Bone marrow (tissue), 2 donors: ENCODE data around the gene SRL.
A peak's percentile ranks its signal among the peaks of the same experiment; 100 is the strongest.
"Not testable (repeated sequence)": the region's sequence is repeated elsewhere in the genome, so short reads cannot be mapped to it uniquely, and the experiment has no call there.

ENCODE experiments used
- DNase-seq, 2 donors: peaks; one replicate each; lab custom pipeline; 2025; lab: John Stamatoyannopoulos, UW

SRL gene

DNA sequence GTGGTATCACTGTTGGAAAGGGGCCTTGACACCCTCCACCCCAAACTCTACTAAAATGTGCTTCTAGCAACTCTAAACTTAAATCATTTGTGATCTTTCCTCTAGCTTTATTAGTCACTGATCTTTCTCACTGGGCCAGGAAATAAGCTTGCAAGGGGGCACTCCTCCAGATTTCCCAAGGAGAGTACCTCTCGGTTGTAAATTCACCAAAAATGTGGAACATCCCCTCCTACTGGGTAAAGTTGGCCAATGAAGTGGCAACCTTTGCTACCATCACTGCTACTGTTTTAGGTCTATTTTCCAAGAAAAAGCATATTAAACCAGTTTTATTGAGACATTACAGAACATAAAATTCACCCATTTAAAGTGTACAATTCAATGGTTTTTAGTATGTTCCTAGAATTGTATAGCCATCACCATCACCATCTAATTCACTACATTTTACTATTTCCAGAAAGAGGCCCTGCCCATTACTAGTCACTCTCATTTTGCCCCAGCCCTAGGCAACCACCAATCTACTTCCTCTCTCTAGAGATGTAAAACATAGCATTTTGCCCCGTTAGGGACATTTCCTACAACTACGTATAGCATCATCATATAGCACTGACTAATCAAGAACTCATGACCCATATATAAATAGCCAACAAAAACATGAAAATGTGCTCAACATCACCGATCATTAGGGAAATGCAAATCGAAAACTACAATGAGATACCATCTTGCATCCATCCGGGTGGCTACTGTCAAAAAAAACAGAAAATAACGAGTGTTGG, 81.0 kb downstream of the SRL start:
- no peak for DNase-seq

DNA sequence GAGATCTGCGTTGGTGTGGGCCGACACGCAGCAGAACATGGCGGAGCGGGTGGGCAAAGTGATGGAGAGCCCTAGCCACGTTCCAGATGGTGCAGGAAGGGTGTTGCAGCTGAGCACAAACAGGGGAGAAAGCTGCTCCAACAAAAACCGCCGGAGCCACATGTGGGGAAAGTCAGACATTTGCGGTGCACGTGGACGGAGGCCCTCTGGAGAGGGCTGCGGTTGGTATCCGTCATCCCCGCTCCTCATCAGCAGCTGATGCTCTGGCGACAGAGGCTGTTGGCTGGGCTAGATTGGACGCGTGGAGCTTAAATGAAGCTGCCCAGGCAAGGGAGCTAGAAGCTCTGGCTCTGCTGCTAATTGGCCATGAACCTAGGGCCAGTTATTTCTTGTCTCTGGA, 82.2 kb downstream of the SRL start:
- DNase-seq = no peak

DNA sequence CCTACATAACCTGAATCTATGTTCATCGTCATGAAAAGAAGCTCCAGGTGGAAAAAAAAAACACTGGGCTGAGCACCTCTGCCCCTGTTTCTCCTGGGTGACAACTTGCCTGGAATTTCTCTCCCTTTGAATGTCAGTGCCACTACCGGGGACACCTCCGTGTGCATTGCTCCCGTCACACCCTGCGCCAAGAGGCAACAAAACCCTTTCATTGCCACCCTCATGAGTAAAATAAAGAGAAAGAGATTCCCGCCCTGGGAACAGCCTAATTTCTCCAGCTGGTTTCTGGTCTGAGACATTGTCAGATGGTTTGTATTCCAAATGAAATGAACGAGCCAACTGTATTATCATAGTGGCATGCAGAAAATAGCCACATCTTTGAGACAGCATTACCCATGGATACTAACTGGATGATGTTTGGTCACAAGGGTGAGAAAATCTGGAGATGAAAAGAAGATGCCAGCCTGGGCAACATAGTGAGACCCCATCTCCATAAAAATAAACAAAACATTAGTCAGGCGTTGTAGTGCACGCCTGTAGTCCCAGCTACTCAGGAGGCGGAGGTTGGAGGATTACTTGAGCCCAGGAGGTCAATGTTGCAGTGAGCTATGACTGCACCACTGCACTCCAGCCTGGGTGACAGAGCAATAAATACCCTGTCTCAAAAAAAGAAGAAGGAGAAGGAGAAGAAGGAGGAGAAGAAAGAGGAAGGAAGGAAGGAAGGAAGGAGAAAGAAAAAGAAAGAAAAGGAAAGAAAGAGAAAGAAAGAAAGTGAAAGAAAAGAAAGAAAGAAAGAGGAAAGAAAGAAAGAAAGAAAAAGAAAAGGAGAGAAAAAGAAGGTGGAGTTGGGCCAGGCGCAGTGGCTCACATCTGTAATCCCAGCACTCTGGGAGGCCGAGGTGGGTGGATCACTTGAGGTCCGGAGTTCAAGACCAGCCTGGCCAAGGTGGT, 83.5 kb downstream of the SRL start:
- DNase-seq = no peak

DNA sequence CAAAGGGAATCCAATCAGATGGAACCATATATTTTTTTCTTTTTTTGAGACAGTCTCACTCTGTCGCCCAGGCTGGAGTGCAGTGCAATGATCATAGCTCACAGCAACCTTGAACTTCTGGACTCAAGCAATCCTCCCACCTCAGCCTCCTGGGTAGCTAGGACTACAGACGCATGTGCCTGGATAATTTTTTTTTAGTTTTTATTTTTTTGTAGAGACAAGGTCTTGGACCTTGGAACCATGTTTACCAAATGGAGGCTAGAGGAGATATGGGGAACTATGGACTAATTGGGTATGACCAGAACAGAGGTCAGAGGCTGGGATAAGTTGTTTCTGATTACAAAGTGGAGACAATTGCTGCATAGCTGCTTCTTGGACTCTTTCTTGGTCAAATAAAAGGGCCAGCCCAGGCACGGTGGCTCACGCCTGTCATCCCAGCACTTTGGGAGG, 84.5 kb downstream of the SRL start:
- no peak for DNase-seq

DNA sequence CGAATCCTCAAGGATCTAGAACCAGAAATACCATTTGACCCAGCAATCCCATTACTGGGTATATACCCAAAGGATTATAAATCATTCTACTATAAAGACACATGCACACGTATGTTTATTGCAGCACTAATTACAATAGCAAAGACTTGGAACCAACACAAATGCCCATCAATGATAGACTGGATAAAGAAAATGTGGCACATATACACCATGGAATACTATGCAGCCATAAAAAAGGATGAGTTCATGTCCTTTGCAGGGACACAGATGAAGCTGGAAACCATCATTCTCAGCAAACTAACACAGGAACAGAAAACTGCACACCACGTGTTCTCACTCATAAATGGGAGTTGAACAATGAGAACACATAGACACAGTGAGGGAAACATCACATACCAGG, 85.4 kb downstream of the SRL start:
- not testable (repeated sequence) for DNase-seq

DNA sequence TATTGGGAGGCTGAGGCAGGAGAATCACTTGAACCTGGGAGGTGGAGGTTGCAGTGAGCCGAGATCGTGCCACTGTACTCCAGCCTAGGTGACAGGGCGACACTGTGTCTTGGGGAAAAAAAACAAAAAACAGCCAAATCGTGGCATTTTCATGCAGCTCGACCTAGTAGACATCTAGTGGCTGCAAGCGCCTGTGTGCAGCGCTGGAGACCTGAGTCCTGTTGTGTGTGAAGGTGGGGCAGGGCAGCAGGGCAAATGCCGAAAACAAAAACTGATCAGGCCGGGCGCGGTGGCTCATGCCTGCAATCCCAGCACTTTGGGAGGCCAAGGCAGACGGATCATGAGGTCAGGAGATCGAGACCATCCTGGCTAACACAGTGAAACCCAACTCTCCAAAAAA, 88.5 kb downstream of the SRL start:
- not testable (repeated sequence) for DNase-seq

DNA sequence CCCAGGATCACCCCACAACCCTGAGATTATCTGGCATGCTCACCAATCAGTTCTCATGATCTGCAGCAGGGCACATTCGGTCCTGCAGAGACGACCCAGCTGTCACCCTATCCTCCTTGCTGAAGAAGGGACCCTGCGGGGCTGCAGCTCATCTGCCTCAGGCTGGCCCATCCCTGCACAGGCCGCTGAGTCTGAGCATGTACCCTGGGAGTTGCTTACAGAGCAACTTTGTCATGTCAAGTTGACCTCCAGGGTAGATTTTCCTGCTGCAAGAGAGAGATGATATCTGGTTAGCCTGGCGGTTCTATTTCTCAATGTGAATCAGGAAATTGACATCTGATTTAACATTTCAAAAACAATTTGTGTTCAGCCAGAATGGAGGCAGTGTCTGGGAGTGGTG, 89.6 kb downstream of the SRL start:
- DNase-seq = no peak

DNA sequence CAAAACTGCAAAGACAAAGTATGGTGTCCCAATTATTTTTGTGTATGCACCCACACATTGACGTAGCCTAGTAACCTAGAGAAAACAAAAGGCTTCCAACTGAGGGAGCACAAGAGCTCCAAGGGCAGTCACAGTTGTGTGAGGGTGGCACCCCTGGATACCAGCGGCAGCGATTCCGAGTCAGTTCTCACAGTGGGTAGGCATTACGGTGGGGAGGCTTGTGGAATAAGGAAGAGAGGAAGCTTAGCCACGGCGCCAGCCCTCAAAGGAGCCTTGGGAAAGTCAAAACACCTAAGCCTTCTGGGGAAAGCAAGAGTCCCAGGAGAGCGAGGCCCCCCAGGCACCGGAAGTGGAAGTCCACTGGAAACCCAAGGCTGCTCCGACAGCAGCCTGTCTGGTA, 94.6 kb downstream of the SRL start:
- DNase-seq = no peak

DNA sequence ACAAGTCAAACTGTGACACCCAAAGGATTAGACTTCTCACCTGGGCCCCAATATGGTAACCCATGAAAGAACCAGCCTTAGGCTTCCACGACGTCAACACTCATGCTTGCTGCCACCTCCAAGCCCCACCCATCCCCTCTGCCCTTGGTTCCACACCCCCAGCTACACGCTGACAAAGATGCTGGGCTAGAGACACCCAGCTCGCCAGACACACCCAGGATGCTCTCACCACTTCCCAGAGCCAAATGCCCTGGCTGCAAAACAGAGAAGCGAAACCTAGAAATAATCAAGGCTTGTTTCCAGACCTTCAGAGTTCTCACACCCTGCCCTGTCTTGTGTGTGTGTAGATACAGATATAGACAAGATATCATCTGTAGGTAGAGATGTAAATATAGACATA, 99.6 kb downstream of the SRL start:
- peak in 1 of 2 donors; percentile 3 for DNase-seq

DNA sequence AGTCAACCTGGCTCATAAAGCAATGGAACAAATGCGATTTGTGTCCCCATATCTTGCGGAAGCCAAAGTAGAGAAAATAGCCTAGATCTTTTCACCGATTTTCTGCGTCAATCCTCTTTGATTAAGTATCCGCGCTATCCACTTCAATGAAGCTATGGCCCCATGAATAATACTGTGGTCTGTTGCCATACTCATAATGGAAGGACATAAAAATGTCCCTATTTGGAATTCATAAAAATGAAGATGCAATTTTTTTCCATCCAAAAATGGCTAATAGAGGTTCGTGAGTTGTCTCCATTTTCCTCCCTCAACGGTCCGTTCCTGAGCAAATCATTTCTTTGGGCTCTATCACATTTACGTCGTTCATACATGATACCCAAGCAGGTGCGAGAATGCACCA, 100.3 kb downstream of the SRL start:
- DNase-seq = no peak

DNA sequence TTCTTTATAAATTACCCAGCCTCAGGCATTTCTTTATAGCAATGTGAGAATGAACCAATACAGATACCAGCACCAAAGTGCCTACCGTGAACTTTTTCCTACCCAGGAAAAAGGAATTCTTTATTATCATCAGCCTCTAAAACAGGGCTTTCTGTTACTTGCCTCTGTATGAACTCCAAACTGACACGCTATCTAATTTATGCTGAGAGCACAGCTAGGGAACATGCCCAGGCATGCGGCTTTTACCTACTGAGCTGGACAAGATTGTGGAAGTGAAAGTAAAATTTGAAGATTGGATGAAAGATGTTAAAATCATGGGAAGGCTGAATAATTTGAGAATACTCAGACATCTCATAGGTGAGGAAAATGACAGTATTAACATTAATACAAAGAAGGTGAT, 101.2 kb downstream of the SRL start:
- DNase-seq = no peak

DNA sequence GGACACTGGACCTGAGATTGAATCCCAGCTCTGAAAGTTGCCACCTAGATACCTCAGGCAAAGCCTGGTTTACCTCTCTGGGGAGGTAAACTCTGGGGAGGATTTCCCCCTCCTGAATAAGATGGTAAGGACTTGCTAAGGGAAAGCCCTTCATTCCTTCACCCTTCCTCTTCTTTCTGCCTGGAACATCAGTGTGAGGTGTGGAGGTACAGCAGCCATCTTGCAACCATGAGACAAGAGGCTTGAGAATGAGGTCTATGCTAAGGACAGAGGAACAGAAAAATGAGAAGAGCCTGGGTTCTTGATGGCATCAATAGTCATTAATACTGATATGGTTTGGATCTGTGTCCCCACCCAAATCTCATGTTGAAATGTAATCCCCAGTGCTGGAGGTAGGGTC, 101.9 kb downstream of the SRL start:
- no peak for DNase-seq
